GM18526 (cell line): ENCODE results near the gene ECHS1.
A peak's percentile ranks its signal among the peaks of the same experiment; 100 is the strongest.

ENCODE experiments used
- POLR2A ChIP-seq: IDR thresholded peaks from 3 replicates; pipeline ENCODE4 v1.6.1; 2011; ENCODE audit not compliant: insufficient read length; ENCODE audit errors: extremely low read depth

Gene ECHS1

DNA sequence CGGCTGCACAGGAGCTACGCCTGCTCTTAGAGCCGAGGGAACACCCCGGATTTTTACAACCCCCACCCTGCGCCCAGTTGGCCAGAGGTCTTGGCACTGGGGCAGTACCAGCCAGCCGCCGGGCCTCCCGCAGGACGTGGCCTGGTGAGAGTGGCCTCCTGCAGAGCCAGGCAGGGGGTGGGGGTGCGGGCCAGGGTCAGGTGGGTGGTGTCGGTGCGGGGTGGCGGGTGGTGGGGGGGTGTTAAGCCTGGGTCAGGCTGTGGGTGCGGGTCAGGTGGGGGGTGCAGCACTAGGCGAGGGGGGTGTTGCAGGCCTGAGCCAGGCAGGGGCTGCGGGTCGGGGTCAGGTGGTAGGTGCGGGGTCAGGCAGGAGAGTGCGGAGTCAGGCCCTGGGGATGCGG is 647 bp downstream of the ECHS1 start:
- TF ChIP-seq POLR2A, result no peak

DNA sequence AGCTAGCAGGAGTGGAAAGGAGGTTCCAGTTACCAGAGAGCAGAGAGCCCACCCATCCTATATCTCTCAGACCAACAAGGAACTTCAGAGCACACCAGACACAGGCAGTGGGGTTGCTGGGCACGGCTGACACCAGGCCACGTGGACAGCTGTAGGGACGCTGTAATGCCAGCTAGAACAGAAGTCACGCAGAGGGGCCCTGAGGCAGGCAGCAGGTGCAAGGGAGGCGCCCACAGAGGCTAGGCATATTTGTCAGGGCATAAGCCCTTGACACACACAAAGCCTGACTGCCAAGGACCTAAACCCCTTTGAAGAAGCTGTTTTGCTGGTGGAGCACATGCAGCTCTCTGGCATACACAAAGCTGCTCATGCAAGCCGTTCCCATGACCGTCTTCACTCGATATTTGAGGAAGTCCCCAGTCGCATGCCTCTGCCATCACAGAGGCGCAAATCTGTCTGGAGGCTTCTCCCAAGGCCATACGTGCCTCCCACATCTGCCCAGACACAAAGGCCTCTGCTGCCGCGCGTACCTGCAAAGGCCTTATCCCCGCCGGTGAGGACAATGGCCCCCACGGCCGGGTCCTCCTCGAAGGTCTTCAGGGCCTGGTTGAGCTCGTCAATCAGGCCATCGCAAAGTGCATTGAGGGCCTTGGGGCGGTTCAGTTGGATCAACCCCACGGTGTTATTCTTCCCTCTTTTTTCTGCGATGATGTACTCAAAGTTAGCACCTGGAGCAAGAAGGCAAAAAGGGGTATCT is 2.9 kb downstream of the ECHS1 start:
- no peak for TF ChIP-seq POLR2A

DNA sequence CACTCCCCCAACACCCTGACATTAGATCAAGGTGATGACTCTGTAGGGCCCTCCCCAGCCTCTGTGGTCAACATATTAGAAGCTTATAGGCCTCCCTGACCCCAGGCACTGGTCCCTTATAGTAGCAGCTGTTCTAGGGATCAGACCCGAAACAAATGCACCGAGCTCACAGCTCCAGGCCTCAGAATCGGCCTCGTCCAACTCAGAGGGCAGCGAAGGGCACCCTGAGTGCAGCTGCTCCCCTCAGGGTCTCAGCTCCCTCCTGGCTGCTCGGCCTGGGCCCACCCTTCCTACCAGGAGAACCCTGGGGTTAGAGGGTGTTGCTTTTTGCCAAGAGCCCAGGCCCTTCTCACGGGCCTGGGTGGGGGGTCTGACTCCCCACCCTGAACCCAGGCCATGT is 5.0 kb downstream of the ECHS1 start:
- no peak for TF ChIP-seq POLR2A

DNA sequence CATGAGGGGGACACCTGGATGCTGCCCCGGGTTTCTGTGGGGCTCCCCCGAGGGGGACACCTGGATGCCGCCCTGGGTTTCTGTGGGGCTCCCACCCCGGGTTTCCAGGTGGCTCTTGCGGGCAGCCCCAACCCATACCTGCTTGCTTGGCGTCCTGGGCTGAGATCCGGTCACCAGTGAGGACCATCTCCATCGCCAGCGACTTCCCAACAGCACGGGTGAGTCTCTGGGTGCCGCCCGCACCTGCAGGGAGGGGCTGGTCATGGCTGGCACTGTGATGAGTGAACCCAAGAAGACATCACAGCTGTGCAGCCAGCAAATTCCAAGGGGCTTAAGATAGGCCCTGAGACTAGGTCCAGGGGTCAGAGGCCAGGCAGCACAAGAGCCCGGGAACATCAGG is 6.4 kb downstream of the ECHS1 start:
- no peak for TF ChIP-seq POLR2A

DNA sequence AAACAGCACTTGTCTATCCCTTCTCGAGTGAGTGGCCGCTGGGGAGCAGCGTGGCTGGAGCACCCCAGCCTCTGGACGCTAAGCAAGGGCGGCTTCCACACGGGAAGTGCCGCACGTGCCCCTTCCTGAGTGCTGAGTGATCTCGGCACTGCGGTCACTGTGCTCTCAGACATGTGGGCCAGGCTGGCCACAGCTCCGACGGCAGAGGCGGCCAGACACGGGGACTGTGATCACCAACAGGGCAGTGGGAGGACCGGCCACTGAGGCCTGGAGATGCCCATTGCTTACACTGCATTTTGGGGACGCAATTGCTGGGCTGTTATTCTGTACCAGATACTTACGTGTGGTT is 7.0 kb downstream of the ECHS1 start:
- no peak for TF ChIP-seq POLR2A

DNA sequence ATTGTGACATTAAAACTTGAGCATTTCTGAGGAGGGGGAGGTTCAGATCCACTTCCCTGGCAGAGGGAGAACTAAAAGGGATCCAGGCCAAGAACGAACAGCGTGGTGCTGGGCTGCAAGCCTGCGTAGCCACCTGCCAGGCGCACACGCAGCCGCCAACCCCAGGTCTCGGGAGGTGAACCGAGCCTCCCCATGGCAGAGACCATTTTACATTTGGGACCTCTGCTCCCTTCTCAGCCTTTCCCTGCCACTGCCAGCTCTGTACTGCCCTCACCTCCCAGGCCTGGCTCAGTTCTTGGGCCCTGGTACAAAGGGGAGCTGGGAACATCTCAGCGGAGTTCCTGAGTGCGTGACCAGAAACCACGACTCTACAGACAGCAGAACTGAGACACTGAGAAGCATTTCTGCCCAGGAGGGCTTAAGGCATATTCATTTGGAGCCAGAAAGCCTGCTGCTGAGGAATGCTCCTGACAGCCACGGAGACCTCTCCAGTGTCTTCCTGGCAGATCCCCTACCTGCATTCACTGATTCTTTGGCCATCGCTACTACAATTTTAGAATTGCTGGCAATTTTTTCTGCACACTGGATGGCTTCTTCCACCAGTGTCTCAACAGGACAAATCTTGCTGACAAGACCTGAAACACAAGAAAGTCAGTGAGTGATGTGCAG is 7.6 kb downstream of the ECHS1 start:
- TF ChIP-seq POLR2A, result no peak

DNA sequence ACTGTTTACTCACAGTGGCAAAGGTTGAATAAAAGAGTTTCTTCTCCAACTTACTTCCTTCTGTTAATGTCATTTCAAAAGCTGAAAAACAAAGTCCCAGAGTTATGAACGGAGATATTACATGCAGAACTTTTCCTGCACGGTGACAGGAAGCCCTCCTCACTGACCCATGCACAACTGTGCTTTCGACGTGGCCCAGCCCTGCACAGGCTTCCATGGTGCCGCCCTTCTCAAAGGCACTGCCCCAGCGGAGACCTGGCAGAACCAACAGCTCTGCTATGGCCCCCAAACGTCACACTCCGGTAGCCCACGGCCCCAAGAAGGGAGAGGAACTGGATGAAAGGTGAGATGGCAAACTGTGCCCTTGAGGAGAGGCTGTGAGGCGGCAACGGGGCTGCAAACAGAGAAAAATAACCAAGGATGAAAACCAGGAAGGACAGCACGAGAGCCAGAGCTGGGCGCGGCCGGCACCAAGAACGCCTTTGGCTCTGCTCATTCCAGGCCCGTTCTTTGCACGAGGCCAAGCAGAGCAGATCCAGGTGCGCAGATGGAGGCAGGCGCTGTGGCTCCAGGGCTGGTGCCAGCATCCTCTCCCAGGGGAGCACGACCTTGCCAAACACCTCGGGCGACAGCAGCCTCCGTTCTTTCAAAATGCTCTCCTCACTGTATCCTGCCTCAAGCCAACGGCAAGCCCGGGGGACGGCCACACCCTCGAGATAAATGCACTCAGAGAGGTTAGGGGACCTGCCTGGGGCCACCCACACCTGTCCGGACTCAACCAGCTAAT is 8.3 kb downstream of the ECHS1 start:
- no peak for TF ChIP-seq POLR2A

DNA sequence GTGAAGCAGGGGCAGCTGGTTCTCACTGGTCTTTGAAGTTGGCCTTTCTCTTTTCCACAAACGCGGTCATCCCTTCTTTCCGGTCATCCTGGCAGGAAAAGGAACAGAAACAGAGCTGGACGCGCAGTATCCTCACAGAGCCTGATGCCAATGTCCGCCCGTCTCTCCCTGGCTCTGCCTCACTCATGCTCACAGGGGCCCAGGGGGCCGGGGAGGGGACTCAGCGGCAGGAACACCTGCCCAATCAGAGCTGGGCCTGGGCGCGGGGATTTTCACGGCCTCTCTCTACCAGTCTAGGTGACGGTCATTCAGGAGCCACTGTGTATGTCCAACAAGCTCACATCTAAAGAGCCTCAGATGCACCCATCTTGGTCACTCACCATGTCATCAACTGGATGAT is 10.3 kb downstream of the ECHS1 start:
- TF ChIP-seq POLR2A, result no peak

DNA sequence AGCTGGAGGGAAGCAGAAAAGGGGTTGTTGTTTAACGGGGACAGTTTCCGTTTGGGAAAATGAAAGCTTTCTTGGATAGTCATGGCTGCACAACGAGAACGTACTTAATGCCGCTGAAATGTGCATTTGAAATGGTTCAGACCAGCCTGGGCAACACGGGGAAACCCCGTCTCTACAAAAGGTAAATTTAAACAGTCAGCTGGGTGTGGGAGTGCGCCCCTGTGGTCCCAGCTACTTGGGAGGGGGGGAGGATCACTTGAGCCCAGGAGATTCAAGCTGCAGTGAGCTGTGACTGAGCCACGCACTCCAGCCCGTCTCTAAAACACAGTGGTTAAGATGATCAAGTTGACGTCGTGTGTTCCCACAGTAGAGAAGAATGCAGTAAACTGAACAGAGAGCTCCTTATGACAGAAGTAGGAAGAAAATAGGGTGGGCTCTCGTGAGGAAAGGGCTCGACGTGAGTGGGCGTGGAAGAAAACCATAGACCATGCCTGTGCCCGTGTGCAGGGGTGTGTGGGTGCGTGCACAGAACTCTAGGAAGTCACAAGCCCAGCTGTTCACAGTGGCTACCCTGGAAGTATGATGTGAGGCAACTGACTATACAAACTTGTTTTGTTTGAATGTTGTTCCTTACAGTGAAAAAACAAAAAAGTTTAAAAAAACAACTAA is 11.2 kb downstream of the ECHS1 start:
- TF ChIP-seq POLR2A, result no peak

DNA sequence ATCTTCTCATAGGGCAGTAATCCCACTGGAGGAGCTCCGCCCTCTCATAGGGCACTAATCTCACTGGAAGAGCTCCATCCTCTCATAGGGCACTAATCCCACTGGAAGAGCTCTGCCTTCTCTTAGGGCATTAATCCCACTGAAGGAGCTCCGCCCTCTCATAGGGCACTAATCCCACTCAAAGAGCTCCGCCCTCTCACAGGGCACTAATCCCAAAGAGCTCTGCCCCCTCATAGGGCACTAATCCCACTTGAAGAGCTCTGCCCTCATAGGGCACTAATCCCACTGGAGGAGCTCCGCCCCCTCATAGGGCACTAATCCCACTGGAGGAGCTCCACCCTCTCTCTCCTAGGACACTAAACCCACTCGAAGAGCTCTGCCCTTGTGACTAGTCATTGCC is 11.9 kb downstream of the ECHS1 start:
- no peak for TF ChIP-seq POLR2A

DNA sequence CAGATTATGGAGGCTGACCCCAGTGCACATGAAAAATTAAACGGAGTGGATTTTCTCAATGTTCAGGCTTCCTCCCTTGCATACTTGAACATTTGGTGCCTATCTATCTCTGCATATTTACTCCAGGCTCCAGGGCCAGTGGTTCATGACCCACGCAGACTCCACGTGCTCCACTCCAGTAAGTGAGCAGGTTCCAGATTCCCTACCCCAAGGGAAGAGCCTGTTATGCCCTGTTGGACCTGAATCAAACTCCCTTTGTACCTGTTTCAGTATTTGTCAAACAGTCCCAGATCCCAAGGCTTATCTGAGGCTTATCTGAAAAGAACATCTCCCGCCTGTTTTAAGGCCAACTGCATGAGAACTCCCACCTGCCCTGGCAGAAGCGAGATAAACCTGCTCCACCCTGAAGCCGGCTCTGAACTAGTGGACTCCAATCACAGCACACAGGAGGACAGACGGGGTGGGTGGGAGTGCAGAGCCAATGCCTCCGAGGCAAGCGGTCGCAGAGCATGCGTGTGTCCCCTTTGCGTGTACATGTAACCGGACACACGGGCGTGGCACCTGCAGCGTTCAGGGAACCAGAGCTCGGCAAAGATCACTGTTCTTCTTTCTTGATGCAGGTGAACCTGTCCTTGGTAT is 13.1 kb downstream of the ECHS1 start:
- no peak for TF ChIP-seq POLR2A

DNA sequence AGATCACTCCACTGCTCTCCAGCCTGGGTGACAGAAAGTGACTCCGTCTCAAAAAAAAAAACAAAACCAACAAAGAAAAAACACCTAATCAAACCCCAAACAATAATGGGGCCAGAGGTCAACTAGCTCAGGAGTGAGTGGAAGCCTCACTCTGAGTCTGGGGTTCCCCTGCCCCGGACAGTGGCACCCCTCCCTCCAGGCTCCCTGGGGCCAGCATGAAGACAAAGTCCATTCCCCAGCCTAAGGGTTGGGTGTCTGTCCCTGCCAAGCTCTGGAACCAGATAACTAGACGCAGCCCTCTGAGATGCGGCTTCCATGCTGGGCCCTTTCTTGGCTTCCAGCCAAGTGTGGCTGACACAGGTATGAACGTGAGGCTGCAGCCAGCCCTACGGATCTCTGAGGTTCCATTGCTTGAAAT is 13.6 kb downstream of the ECHS1 start:
- no peak for TF ChIP-seq POLR2A

DNA sequence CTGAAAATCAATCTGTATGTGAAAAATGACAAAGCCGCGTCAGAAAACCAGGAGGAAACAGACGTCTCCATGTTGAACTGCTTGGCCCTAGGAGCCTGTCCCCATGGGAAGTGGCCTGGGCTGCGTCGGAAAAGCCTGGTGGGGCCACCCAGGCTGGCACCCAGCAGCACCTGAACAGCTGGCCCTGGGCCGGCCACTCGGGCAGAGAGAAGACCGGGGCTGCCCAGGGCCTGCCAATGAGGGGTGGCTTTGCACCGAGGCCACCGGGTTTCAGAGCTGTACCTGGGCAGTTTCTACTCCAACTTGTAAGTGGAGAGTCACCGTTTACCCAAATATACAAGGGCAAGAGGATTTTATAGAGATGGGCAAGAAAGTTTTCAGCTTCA is 14.2 kb downstream of the ECHS1 start:
- TF ChIP-seq POLR2A, result no peak

DNA sequence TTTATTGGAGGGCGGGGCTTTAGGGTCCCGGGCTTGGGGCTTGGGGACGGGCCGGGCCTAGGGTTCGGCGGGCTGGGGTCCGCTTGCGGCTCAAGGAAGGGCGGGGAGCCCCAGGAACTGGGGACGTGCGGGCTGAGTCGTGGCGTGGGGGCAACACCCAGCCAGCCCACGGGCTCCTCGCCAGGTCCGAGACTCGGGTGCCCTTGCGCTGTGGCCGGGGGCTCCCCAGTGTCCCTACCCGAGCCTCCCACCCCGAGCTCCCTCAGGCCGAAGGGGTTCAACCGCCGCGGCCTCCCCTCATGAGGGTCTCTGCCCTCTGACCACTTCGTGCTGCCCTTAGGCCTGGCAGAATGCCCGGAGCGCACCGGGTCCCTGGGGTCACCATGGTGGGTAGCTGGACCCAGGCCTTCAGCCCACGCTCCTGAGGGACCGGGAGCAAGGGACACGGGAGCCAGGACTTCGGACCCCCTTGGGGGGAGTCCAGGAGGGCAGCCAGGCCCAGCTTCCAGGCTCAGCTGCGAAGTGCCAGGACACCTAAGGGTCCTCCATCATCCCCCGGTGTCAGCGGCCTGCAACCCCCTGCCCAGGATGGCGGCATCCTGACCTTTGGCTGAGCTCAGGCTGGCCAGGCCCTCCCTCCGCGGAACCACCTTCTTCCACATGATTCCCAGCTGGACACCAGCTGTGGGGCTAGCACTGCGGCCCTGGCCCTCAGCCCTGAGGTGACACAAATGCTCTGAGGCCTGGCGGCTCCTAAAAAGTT is 14.8 kb downstream of the ECHS1 start:
- no peak for TF ChIP-seq POLR2A

DNA sequence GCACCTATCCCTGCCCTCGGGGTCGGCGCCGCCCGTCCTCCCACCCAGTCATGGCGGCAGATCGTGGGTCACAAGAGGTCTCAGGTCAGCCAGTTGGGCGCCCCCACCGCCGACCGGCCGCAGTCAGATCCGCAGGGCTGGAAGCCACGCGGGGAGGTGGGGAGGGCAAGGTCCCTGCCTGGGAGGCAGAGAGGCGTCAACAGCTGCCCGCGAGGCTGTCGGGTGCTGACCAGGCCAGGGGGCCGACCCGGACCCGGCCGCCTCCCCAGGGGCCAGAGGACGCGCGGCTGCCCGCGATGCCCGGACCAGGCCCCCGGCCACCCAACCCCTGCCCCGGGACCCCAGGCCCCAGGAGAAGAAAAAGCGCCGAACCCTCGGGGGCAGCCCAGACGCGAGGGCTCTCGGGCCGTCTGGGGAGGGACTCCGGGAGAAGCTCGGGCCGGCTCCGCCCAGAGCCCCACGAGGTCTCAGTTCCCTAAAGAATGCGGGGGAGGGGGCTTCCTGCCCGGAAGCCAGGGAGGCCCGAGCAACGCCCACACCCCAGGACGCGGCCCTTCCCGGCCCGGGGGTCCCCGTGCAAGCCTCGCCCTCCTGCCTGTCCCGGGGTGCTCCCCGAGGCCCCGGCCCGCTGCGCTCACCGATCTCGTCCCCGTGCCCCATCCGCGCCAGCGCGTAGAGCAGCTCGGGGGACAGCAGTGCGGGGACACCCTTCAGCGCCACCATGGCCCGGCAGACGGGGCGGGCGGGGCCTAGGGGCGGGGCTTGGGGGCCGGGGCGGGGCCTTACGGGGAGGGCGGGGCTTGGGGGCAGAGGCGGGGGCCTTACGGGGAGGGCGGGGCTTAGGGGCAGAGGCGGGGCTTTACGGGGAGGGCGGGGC is 15.6 kb downstream of the ECHS1 start, which contains the start of gene FUOM:
Gene FUOM, minus strand, starts transcription at position 735 of the 877 bp plus-strand sequence. Its CDS starts 12 bp downstream, at position 723.
- TF ChIP-seq POLR2A, result peak; percentile 65
